NT2/D1 (cell line): Measurements from ENCODE around the gene NEO1.

Experiments used
- YY1 ChIP-seq: IDR thresholded peaks from 2 replicates; pipeline ENCODE4 v1.6.1; 2011; ENCODE audit not compliant: insufficient read length, insufficient read depth
- ZNF274 ChIP-seq: IDR thresholded peaks from 2 replicates; pipeline ENCODE4 v1.6.1; 2011; ENCODE audit warnings: mild to moderate bottlenecking, low read depth, low read length

GRCh38 chr15:73031648-73032047 lies 20.6 kb upstream of the NEO1 start:
- no peak for TF ChIP-seq ZNF274
- TF ChIP-seq YY1, result no peak
